GM10266 (cell line): ENCODE measurements around the gene NRBF2.
"Not testable (repeated sequence)": the region's sequence is repeated elsewhere in the genome, so short reads cannot be mapped to it uniquely, and the experiment has no call there.

Experiments used
- DNase-seq: peaks from one replicate; pipeline ENCODE4 v3.0.0; 2012; ENCODE audit errors: extremely low spot score
- CTCF ChIP-seq: IDR thresholded peaks from 2 replicates; pipeline ENCODE4 v1.5.1; 2012; ENCODE audit warnings: mild to moderate bottlenecking, low read depth; ENCODE audit not compliant: control insufficient read depth, insufficient read depth; ENCODE audit errors: missing control alignments

The NRBF2 gene

GRCh38 chr10:63133056-63133820 is at the start of gene NRBF2:
NRBF2 (plus strand) TSS chr10:63133328; CDS start chr10:63133471, 143 bp downstream.
- peak; percentile 37 for TF ChIP-seq CTCF
- peak; percentile 92 for DNase-seq

- DNase-seq = not testable (repeated sequence)
Observed at GRCh38 chr10:63083406-63083805, 49.7 kb upstream of the NRBF2 start.

GRCh38 chr10:63083904-63084689 is 49.0 kb upstream of the NRBF2 start:
- peak; percentile 47 for DNase-seq
- peak; percentile 65 for TF ChIP-seq CTCF

- DNase-seq = no peak
- TF ChIP-seq CTCF = no peak
Observed at GRCh38 chr10:63084690-63085382, 48.3 kb upstream of the NRBF2 start.

DNA sequence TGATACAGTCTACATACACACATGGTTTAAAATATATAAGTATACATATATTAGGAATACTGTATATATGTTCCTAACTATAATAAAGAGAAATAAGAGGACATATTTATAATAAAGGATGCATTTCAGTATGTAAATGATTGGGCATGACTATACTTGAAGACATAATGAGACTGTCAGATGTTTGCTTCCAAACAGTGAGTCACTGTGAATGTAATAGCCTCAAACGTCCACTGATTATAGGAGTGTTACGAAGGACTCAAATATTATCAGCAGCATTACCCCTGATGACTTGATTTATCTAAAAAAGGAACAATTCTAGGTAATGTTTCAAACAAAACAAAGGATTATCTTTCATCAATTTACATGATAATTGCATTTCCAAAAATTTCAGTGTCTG is 39.9 kb upstream of the NRBF2 start:
- no peak for TF ChIP-seq CTCF
- DNase-seq = no peak

- no peak for DNase-seq
- TF ChIP-seq CTCF = no peak
Observed at GRCh38 chr10:63094405-63094804, 38.7 kb upstream of the NRBF2 start.

- TF ChIP-seq CTCF = no peak
- DNase-seq = no peak
Observed at GRCh38 chr10:63094881-63095280, 38.2 kb upstream of the NRBF2 start.
